Muscle of leg (tissue), 11 donors: ENCODE measurements around the gene SMARCC2. TPM values are rescaled to one million over a fixed set of nuclear protein-coding genes. Genes with fewer than 3 reads are reported as not detected.
"Not testable (repeated sequence)": the region's sequence is repeated elsewhere in the genome, so short reads cannot be mapped to it uniquely, and the experiment has no call there.

ENCODE experiments used
- DNase-seq: peaks from one replicate; pipeline ENCODE4 v3.0.0; 2013
- H3K27ac ChIP-seq: one replicate; pipeline ENCODE4 v1.5.1; 2013; ENCODE audit warnings: mild to moderate bottlenecking, low read length, control low read depth
- H3K27me3 ChIP-seq: one replicate; pipeline ENCODE4 v1.6.1; 2013; ENCODE audit warnings: low read length; ENCODE audit not compliant: control insufficient read depth, insufficient read depth
- H3K36me3 ChIP-seq: one replicate; pipeline ENCODE4 v1.6.1; 2013; ENCODE audit warnings: low read length; ENCODE audit not compliant: control insufficient read depth, insufficient read depth
- H3K4me1 ChIP-seq: one replicate; pipeline ENCODE4 v1.6.1; 2013; ENCODE audit warnings: low read length; ENCODE audit not compliant: control insufficient read depth, insufficient read depth
- H3K4me3 ChIP-seq: one replicate; pipeline ENCODE4 v1.5.1; 2013; ENCODE audit warnings: low read length, control low read depth
- H3K9me3 ChIP-seq: replicated peaks from 2 replicates; pipeline ENCODE4 v1.6.1; 2013; ENCODE audit warnings: low read depth, low read length; ENCODE audit not compliant: control insufficient read depth
- WGBS: methylation state at CpG from one replicate; pipeline ENCODE4 v1.1.5; 2013; ENCODE audit warnings: missing lambda C conversion rate; ENCODE audit not compliant: insufficient coverage; 5-methylcytosine and 5-hydroxymethylcytosine counted together
- polyA plus RNA-seq, 8 donors: library from polyadenylated mRNA; unstranded; fragments of 120-200 nt; gene quantifications; one replicate each; pipeline versions ENCODE4 v1.2.1 to v1.2.3, GENCODE V29; 2013; ENCODE audit warnings: inconsistent platforms in 1 of 8, low replicate concordance in 1 of 8; ENCODE audit not compliant: insufficient read length in 8 of 8, insufficient read depth in 1 of 8
- total RNA-seq: library from RNA; stranded (reverse); fragments of 120-200 nt; gene quantifications from one replicate; pipeline ENCODE4 v1.2.4, GENCODE V29; 2013

SMARCC2 gene
- total and polyA plus RNA-seq, 9 donors, result 46.8 to 71.7 (median 55.3) TPM

DNA sequence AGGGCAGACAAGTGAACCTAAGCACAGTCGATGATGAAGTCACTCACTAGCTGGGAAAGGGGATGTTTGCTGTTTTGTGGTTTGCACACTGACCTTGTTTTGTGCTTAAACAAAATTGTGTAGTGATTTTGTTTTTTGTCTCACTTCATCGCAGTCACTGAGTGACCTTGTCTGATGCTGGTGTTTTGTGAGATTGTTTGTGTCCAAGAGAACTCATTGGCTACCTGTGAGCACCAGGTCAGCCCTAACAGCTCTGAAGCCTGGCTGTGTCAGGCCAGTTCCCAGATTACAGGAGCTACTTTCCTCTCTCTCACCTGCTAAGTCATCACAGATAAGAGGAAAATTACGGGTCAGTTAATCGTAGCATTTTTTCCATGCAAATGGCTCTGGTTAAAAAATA, 65.2 kb downstream of the SMARCC2 start:
- H3K4me3 ChIP-seq, result no peak overlapping the region
- H3K27ac ChIP-seq, result no peak overlapping the region
- no peaks in the 10 kb centered on the region for H3K27me3 ChIP-seq
- H3K36me3 ChIP-seq, result peaks cover 33% of the 10 kb centered on the region
- no peak for DNase-seq
- H3K9me3 ChIP-seq, result no peaks in the 10 kb centered on the region
- WGBS, result 93% methylated on average over 2 of the region's 4 CpGs
- H3K4me1 ChIP-seq, result peaks cover 55% of the 10 kb centered on the region

DNA sequence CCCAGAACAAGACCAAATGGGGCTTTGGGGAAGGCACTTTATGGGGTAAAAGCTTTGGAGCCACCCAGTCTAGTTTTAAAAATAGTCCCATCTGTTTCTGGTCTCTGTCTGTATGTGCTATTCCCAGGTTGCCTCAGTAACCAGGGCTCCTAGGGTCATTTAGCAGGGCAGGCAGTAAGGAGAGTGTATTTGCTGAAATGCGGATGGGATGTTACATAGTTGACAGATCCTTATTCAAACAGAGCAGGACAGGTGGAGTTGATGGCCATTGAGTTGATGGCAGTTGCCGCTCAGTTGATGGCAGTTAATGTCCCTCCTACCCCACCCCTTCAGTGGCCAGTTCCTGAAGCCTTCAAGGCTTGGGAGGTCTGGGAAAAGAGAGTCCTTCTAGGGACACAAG, 66.6 kb downstream of the SMARCC2 start:
- no peaks in the 10 kb centered on the region for H3K9me3 ChIP-seq
- no CpG with 5 or more reads among the region's 2 CpGs for WGBS
- no peak for DNase-seq
- peak overlapping the region; percentile 54 for H3K27ac ChIP-seq
- H3K27me3 ChIP-seq, result no peaks in the 10 kb centered on the region
- H3K36me3 ChIP-seq, result peaks cover 35% of the 10 kb centered on the region
- H3K4me3 ChIP-seq, result no peak overlapping the region
- peaks cover 60% of the 10 kb centered on the region for H3K4me1 ChIP-seq

DNA sequence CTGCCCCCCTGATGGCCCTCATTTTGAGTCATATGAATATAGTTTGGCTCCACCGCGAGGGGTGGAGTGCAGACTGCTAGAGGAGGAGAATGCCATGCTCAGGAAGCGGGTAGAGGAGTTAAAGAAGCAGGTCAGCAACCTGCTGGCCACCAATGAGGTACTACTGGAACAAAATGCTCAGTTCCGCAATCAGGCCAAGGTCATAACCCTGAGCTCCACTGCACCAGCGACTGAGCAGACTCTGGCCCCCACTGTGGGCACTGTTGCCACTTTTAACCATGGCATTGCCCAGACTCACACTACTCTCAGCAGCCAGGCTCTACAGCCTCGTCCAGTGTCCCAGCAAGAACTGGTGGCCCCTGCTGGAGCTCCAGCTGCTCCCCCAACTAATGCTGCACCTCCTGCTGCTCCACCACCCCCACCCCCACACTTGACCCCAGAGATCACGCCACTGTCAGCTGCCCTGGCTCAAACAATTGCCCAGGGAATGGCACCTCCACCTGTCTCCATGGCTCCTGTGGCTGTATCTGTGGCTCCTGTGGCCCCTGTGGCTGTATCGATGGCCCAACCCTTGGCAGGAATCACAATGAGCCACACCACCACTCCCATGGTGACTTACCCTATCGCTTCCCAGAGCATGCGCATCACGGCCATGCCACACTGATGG, 67.9 kb downstream of the SMARCC2 start:
- Histone ChIP-seq H3K27ac (no peak overlapping the region), H3K4me1 (peaks cover 48% of the 10 kb centered on the region), H3K27me3 (no peaks in the 10 kb centered on the region), H3K9me3 (no peaks in the 10 kb centered on the region), H3K36me3 (peaks cover 38% of the 10 kb centered on the region), H3K4me3 (no peak overlapping the region)
- 90% methylated on average over 11 of the region's 11 CpGs for WGBS
- no peak for DNase-seq

DNA sequence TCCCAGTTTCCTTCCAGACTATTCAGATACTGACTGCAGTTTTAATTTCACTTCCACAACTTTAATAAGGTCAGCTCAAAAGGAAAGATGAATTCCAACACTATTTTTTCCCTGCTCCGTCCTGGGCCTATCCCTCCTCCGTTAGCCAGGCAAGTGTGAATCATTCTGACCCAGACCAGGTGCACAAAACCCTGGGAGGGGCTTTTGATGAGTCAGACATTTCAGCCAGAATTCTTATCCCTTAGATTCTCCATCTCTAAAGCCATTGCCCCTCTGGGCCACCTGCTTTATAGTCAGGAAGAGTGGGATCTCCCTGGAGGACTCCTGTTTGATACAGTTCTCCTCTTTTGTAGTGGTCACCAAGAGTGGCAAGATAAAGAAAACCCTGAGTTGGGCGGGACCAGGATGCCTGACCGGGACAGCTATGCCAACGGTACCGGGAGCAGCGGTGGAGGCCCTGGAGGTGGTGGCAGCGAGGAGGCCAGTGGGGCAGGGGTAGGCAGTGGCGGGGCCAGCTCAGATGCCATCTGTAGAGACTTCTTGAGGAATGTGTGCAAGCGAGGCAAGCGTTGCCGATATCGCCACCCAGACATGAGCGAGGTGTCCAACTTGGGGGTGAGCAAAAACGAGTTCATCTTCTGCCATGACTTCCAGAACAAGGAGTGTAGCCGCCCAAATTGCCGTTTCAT, 69.0 kb downstream of the SMARCC2 start:
- DNase-seq, result peak; percentile 27
- H3K4me3 ChIP-seq, result no peak overlapping the region
- no peaks in the 10 kb centered on the region for H3K27me3 ChIP-seq
- peak overlapping the region; percentile 69 for H3K27ac ChIP-seq
- H3K36me3 ChIP-seq, result peaks cover 38% of the 10 kb centered on the region
- H3K4me1 ChIP-seq, result peaks cover 46% of the 10 kb centered on the region
- H3K9me3 ChIP-seq, result no peaks in the 10 kb centered on the region
- 90% methylated on average over 16 of the region's 17 CpGs for WGBS

DNA sequence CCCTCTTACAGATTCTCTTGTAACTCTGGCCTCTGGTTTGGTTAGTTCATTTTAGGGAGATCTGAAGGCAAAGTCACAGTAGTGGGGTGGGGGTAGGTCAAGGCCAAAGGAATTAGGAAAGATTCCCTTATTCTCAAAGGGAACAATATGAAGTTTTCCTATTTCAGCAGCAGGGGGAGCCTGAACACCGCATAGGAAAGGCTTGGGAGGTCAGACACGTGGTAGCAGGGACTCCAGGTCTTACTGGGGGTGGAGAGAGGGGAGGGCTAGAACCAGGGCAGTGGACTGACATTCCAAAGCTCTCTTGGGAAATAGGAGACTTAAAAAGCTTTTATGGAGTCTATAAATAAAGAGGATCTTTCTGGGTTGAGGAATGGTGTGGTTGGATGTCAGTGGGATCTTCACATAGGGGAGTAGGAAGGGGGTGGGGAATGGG, 69.9 kb downstream of the SMARCC2 start:
- Histone ChIP-seq H3K36me3 (peaks cover 38% of the 10 kb centered on the region), H3K27ac (peak overlapping the region; percentile 88), H3K9me3 (no peaks in the 10 kb centered on the region), H3K4me1 (peaks cover 47% of the 10 kb centered on the region), H3K27me3 (no peaks in the 10 kb centered on the region), H3K4me3 (no peak overlapping the region)
- WGBS, result 0% methylated on average over 2 of the region's 2 CpGs
- DNase-seq, result peak; percentile 94

DNA sequence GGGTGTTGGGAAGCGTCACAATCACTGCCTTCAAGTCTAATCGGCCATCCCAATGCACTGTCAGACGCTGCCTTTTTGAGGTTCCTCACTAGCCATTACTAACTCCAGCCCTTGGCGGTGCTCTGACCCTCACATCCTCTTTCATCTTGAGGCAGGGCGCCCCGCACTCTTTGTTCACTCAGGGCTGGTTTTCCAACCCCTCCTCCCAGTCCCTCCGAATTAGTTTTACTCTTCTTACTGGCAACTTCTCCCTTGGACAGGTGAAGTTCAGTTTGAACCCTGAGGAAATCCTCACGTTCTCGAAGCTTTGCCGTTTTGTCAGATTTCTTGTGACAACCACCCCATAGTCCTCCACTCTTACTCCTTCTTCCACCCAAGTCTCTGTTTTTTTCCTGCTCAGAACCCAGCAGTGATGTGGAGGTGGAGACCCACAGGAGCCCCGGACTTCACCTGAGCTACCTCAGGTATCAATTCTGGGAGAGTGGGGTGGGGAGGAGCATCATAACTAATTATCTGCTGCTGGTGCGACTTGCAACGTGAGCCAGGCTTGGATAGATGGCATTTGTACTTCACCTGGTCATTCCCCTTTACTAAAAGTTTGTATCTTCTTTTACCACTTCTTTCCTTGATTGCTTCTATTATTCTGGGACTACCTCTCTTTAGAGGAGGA, 70.5 kb downstream of the SMARCC2 start:
- no peak for DNase-seq

DNA sequence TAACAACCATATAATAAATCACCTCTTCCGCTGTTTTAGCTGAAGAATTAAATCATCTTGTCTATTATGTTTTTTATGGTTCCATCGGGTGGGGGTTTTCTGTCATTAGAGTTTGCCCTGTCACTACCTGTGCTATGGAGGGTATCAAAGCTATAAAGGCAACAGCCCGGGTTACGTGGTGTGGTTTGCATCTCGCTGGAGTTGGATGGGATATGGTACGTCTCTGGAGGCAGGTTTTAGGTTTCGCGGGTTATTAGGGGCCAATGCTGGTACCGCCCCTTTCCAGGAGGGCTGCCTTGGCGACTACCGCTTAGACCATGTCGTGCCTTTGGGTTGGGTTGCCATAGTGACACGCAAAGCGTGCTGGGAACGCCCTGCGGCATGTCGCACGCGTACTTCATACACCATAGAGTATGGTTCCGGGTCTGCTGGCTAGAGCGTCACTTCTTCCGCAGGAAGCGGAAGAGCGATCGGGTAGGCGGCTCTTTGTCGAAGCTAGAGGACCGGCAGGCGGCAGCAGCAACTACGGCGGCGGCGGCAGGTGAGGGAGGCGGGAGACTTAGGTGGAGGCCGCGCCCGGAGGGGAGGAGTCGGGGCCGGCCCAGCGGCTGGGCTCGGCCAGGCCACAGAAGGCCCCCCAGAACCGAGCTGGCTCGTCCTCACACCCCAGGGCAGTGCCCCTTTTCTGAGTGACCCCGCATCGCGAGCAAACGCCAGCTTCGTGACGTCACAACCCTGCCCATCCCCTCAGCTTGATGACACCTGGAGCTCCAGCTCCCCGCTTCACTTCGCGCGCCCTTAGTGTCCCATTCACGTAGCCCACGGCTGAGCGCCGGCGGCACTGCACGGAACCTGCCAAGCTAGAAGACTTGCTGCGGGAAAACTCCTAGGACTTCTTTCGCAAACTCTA, 71.2 kb downstream of the SMARCC2 start, which contains the start of gene ZC3H10:
TSS of gene ZC3H10 (plus strand) at position 489 of the 910 bp plus-strand sequence. CDS start 2,297 bp downstream, outside the sequence.
- peaks cover 46% of the 10 kb centered on the region for H3K4me1 ChIP-seq
- peak; percentile 100 for DNase-seq

More for the DNA sequence above, 70.5 kb downstream of the SMARCC2 start:
- Histone ChIP-seq H3K4me3 (peak overlapping the region; percentile 69), H3K4me1 (peaks cover 47% of the 10 kb centered on the region), H3K27me3 (no peaks in the 10 kb centered on the region), H3K9me3 (no peaks in the 10 kb centered on the region), H3K36me3 (peaks cover 36% of the 10 kb centered on the region), H3K27ac (peak overlapping the region; percentile 88)
- 7% methylated on average over 7 of the region's 13 CpGs for WGBS

DNA sequence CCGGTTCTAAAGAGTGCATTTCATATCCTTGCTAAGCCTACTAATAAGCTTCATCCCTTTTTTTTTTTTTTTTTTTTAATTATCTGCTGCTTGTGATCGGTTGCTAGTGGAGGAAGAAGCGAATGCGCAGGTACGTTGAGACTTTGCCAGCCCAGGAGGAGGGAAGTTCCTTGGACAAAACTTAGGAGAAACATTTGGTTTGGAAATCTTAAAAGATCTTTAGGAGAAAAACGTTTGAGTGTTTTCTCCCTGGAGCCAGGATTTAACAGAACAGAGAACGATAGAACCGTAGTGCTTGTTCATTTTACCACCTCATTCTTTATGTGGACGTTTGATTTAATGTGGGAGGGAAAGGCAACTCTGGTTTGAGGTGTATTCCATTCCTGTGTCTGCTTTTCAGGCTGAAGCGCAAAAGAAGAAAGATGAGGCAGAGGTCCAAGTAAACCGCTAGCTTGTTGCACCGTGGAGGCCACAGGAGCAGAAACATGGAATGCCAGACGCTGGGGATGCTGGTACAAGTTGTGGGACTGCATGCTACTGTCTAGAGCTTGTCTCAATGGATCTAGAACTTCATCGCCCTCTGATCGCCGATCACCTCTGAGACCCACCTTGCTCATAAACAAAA, 72.1 kb downstream of the SMARCC2 start:
- DNase-seq, result peak; percentile 57

More for the DNA sequence above, 71.2 kb downstream of the SMARCC2 start, which contains the start of gene ZC3H10:
- Histone ChIP-seq H3K27me3 (no peaks in the 10 kb centered on the region), H3K9me3 (no peaks in the 10 kb centered on the region), H3K4me3 (peak within 1 kb of the TSS; percentile 78), H3K27ac (peak within 1 kb of the TSS; percentile 98), H3K36me3 (peaks cover 38% of the 10 kb centered on the region)
- WGBS, result under 1% methylated on average over 60 of the region's 61 CpGs

More for the DNA sequence above, 72.1 kb downstream of the SMARCC2 start:
- Histone ChIP-seq H3K4me1 (peaks cover 39% of the 10 kb centered on the region), H3K27ac (peak overlapping the region; percentile 98), H3K4me3 (peak overlapping the region; percentile 78), H3K36me3 (peaks cover 41% of the 10 kb centered on the region)
- H3K9me3 ChIP-seq, H3K27me3 ChIP-seq: not testable (repeated sequence)
- WGBS, result 0% methylated on average over 3 of the region's 16 CpGs
